ENCODE data around the gene LDLR. TPM values are rescaled to one million over a fixed set of nuclear protein-coding genes. Genes with fewer than 3 reads are reported as not detected.

The LDLR gene
- polyA plus RNA-seq, 2 of the 4 experiments (the other 2 are of a cell fraction) = 29.2 to 55.8 TPM

DNA sequence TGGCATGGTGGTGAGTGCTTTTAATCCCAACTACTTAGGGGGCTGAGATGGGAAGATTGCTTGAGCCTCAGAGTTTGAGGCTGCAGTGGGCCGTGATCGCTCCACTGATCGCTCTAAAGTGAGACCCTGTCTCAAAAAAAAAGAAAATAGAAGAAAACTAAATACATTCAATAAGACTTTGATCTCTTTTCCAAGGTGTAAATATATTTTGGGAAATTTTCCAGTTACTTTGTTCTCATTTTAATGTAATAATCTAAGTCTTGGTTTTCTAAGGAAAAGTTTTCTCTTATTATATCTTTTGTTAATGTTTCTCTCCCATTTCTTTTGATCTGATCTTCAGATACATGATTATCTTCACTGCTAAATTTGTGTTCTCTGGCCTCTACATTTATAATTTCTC lies 9.6 kb downstream of the LDLR start:
- Histone ChIP-seq H3K9me3 (no peaks in the 10 kb centered on the region), H3K4me3 (no peak overlapping the region), H3K4me1 (peaks cover 23% of the 10 kb centered on the region), H3K4me2 (no peak overlapping the region), H3K27ac (no peak overlapping the region)
- DNase-seq (ENCODE audit: low read depth in 1 of 2, low spot score in 1 of 2) = no peak
- TF ChIP-seq RARB (CRISPR knock-in tag; IDR thresholded peaks at IDR 0.05) (no peak), NFE2L2 (conservative IDR thresholded peaks at IDR 0.05; ENCODE audit: low read length) (no peak), EHF (CRISPR knock-in tag; IDR thresholded peaks at IDR 0.05) (no peak), HOXB13 (CRISPR knock-in tag; IDR thresholded peaks at IDR 0.05; ENCODE audit: low read depth) (no peak), RAD21 (conservative IDR thresholded peaks at IDR 0.05 in 1 of 2, IDR thresholded peaks at IDR 0.05 in 1 of 2) (no peak), FOSL2 (IDR thresholded peaks at IDR 0.05) (no peak), FOSL2 (CRISPR knock-in tag; IDR thresholded peaks at IDR 0.05) (no peak), MAFK (IDR thresholded peaks at IDR 0.05; ENCODE audit: partially characterized antibody) (no peak)
- TF ChIP-seq, protein P1, sequence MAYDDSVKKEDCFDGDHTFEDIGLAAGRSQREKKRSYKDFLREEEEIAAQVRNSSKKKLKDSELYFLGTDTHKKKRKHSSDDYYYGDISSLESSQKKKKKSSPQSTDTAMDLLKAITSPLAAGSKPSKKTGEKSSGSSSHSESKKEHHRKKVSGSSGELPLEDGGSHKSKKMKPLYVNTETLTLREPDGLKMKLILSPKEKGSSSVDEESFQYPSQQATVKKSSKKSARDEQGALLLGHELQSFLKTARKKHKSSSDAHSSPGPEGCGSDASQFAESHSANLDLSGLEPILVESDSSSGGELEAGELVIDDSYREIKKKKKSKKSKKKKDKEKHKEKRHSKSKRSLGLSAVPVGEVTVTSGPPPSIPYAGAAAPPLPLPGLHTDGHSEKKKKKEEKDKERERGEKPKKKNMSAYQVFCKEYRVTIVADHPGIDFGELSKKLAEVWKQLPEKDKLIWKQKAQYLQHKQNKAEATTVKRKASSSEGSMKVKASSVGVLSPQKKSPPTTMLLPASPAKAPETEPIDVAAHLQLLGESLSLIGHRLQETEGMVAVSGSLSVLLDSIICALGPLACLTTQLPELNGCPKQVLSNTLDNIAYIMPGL (CRISPR knock-in tag; IDR thresholded peaks at IDR 0.05; ENCODE audit: borderline replicate concordance) = no peak
- TF ChIP-seq, protein P2, sequence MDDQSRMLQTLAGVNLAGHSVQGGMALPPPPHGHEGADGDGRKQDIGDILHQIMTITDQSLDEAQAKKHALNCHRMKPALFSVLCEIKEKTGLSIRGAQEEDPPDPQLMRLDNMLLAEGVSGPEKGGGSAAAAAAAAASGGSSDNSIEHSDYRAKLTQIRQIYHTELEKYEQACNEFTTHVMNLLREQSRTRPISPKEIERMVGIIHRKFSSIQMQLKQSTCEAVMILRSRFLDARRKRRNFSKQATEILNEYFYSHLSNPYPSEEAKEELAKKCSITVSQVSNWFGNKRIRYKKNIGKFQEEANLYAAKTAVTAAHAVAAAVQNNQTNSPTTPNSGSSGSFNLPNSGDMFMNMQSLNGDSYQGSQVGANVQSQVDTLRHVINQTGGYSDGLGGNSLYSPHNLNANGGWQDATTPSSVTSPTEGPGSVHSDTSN (IDR thresholded peaks at IDR 0.05) = no peak
- no peak for ATAC-seq
- WGBS (ENCODE audit: missing lambda C conversion rate) = 95% methylated on average over 3 of the region's 3 CpGs
- ChIA-PET POLR2A (no interaction called here), CTCF (no interaction called here)
- FAIRE-seq = no peak

DNA sequence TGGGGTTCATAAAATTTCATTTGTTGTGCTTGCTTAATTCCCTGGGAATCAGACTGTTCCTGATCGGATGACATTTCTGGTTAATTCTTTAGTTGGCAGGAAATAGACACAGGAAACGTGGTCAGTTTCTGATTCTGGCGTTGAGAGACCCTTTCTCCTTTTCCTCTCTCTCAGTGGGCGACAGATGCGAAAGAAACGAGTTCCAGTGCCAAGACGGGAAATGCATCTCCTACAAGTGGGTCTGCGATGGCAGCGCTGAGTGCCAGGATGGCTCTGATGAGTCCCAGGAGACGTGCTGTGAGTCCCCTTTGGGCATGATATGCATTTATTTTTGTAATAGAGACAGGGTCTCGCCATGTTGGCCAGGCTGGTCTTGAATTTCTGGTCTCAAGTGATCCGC lies 10.8 kb downstream of the LDLR start:
- Histone ChIP-seq H3K4me3 (no peak overlapping the region), H3K27ac (no peak overlapping the region), H3K4me2 (no peak overlapping the region), H3K9me3 (no peaks in the 10 kb centered on the region), H3K4me1 (peaks cover 14% of the 10 kb centered on the region; the same call in 2 of the 3 replicates)
- ATAC-seq (no peak), FAIRE-seq (no peak), DNase-seq (ENCODE audit: low read depth in 1 of 2, low spot score in 1 of 2) (no peak)
- 96% methylated on average over 12 of the region's 12 CpGs for WGBS (ENCODE audit: missing lambda C conversion rate)
- TF ChIP-seq RARB (CRISPR knock-in tag; IDR thresholded peaks at IDR 0.05) (no peak), FOXS1 (CRISPR knock-in tag; IDR thresholded peaks at IDR 0.05) (no peak), ESRRA (IDR thresholded peaks at IDR 0.05; ENCODE audit: borderline replicate concordance, low read length) (no peak), POLR2AphosphoS2 (conservative IDR thresholded peaks at IDR 0.05; ENCODE audit: low read length) (0 out of 2 replicates have a peak, but pooled peaks have one; percentile 75), HOXB13 (CRISPR knock-in tag; IDR thresholded peaks at IDR 0.05; ENCODE audit: low read depth) (no peak)
- TF ChIP-seq, protein P2 (IDR thresholded peaks at IDR 0.05) = no peak
- TF ChIP-seq, protein P3, sequence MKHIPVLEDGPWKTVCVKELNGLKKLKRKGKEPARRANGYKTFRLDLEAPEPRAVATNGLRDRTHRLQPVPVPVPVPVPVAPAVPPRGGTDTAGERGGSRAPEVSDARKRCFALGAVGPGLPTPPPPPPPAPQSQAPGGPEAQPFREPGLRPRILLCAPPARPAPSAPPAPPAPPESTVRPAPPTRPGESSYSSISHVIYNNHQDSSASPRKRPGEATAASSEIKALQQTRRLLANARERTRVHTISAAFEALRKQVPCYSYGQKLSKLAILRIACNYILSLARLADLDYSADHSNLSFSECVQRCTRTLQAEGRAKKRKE (CRISPR knock-in tag; IDR thresholded peaks at IDR 0.05; ENCODE audit: low read depth) = no peak
- CTCF ChIA-PET = no interaction called here
- POLR2A ChIA-PET = no interaction called here

DNA sequence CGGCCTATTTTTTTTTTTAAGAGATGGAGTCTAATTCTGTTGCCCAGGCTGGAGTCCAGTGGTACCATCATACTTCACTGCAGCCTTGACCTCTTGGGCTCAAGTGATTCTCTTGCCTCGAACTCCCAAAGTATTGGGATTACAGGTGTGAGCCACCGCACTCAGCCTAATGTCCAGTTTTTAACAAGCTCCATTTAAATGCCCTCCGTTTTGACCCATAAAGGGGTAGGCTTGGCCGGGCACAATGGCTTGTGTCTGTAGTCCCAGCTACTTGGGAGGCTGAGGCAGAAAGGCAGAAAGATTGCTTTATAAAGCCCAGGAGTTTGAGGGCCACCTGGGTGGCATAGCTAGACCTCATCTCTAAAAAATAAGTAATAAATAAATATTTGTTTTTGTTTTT lies 11.8 kb downstream of the LDLR start:
- H3K4me2 ChIP-seq = no peak overlapping the region
- ATAC-seq (no peak), FAIRE-seq (no peak), DNase-seq (ENCODE audit: low read depth in 1 of 2, low spot score in 1 of 2) (no peak)
- peaks cover 4% of the 10 kb centered on the region; the same call in 1 of the 3 replicates for H3K4me1 ChIP-seq
- 93% methylated on average over 5 of the region's 5 CpGs for WGBS (ENCODE audit: missing lambda C conversion rate)
- CTCF ChIA-PET = interaction anchor here (0.6 kb wide), 2 partner anchors 9 to 25 kb away, joined by 3 read pairs; no protein-coding TSS in a partner anchor
- POLR2A ChIA-PET = no interaction called here
- no peaks in the 10 kb centered on the region for H3K9me3 ChIP-seq
- no peak overlapping the region for H3K27ac ChIP-seq
- no peak overlapping the region for H3K4me3 ChIP-seq
- TF ChIP-seq NFE2L2 (conservative IDR thresholded peaks at IDR 0.05; ENCODE audit: low read length) = no peak
- TF ChIP-seq ZSCAN20 (CRISPR knock-in tag; IDR thresholded peaks at IDR 0.05) = no peak
- TF ChIP-seq HDAC2 (IDR thresholded peaks at IDR 0.05) = no peak
- TF ChIP-seq, protein P4, sequence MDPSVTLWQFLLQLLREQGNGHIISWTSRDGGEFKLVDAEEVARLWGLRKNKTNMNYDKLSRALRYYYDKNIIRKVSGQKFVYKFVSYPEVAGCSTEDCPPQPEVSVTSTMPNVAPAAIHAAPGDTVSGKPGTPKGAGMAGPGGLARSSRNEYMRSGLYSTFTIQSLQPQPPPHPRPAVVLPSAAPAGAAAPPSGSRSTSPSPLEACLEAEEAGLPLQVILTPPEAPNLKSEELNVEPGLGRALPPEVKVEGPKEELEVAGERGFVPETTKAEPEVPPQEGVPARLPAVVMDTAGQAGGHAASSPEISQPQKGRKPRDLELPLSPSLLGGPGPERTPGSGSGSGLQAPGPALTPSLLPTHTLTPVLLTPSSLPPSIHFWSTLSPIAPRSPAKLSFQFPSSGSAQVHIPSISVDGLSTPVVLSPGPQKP (IDR thresholded peaks at IDR 0.05; ENCODE audit: low read depth, low read length) = no peak
- no peak for TF ChIP-seq POLR2AphosphoS2 (conservative IDR thresholded peaks at IDR 0.05; ENCODE audit: low read length)
- TF ChIP-seq, protein P2 (IDR thresholded peaks at IDR 0.05) = no peak
- TF ChIP-seq CEBPB (IDR thresholded peaks at IDR 0.05) = no peak
- no peak for TF ChIP-seq RNF2 (IDR thresholded peaks at IDR 0.05; ENCODE audit: borderline replicate concordance, low read depth)
- TF ChIP-seq CHD2 (IDR thresholded peaks at IDR 0.05; ENCODE audit: low read length, partially characterized antibody) = no peak
- TF ChIP-seq RCOR1 (IDR thresholded peaks at IDR 0.05; ENCODE audit: low read depth, low read length) = no peak
- TF ChIP-seq ESRRA (IDR thresholded peaks at IDR 0.05; ENCODE audit: borderline replicate concordance, low read length) = no peak
- no peak for TF ChIP-seq NPAS2 (CRISPR knock-in tag; IDR thresholded peaks at IDR 0.05; ENCODE audit: borderline replicate concordance)
- no peak for TF ChIP-seq SMC3 (IDR thresholded peaks at IDR 0.05)
- no peak for TF ChIP-seq HEYL (CRISPR knock-in tag; IDR thresholded peaks at IDR 0.05)
- TF ChIP-seq EP300 (IDR thresholded peaks at IDR 0.05) = no peak
- no peak for TF ChIP-seq KDM1A (IDR thresholded peaks at IDR 0.05; ENCODE audit: low read depth)
